Mesenchymal stem cell (in vitro differentiated cells and primary cell): ENCODE data around the gene VARS1.

Experiments used
- DNase-seq: peaks from one replicate; pipeline ENCODE4 v3.0.0-alpha.2; 2013
- H2AFZ ChIP-seq: one replicate; pipeline ENCODE4 v1.6.1; 2013; ENCODE audit warnings: low read depth, mild to moderate bottlenecking, control low read depth, inconsistent platforms, low read length, moderate library complexity
- H2AK5ac ChIP-seq: 2 replicates; pipeline ENCODE4 v1.6.1; 2013; ENCODE audit warnings: low read length, moderate library complexity, mild to moderate bottlenecking, inconsistent platforms; ENCODE audit not compliant: severe bottlenecking
- H2BK120ac ChIP-seq: one replicate; pipeline ENCODE4 v1.6.1; 2013; ENCODE audit warnings: low read depth, mild to moderate bottlenecking, inconsistent platforms, low read length, moderate library complexity
- H2BK12ac ChIP-seq, 2 experiments: one replicate each; pipeline ENCODE4 v1.6.1; 2013; ENCODE audit warnings: inconsistent platforms in 2 of 2, low read length in 2 of 2, mild to moderate bottlenecking in 2 of 2, moderate library complexity in 2 of 2, control low read depth in 1 of 2
- H2BK15ac ChIP-seq: one replicate; pipeline ENCODE4 v1.6.1; 2013; ENCODE audit warnings: mild to moderate bottlenecking, low read depth, inconsistent platforms; ENCODE audit not compliant: poor library complexity, severe bottlenecking
- H2BK5ac ChIP-seq: 2 replicates; pipeline ENCODE4 v1.6.1; 2013; ENCODE audit warnings: low read depth, mild to moderate bottlenecking, low read length, control low read depth, inconsistent platforms; ENCODE audit not compliant: poor library complexity, severe bottlenecking
- H3K14ac ChIP-seq, 2 experiments: one replicate each; pipeline ENCODE4 v1.6.1; 2013; ENCODE audit warnings: inconsistent platforms in 2 of 2, low read length in 2 of 2, control low read depth in 1 of 2, mild to moderate bottlenecking in 1 of 2, moderate library complexity in 1 of 2
- H3K18ac ChIP-seq, 2 experiments: one replicate each; pipeline ENCODE4 v1.6.1; 2013; ENCODE audit warnings: inconsistent platforms in 2 of 2, low read length in 2 of 2, control low read depth in 1 of 2, low read depth in 1 of 2, mild to moderate bottlenecking in 1 of 2
- H3K23ac ChIP-seq, 2 experiments: one replicate each; pipeline ENCODE4 v1.6.1; 2013; ENCODE audit warnings: inconsistent platforms in 2 of 2, low read length in 2 of 2, mild to moderate bottlenecking in 2 of 2, moderate library complexity in 2 of 2, control low read depth in 1 of 2
- H3K27ac ChIP-seq: 2 replicates; pipeline ENCODE4 v1.5.1; 2013; ENCODE audit warnings: mild to moderate bottlenecking, moderate library complexity, low read length, control low read depth, inconsistent platforms; ENCODE audit not compliant: poor library complexity, severe bottlenecking
- H3K27me3 ChIP-seq, 2 experiments: 2 replicates each; pipeline versions ENCODE4 v1.6.1 to v1.7.0; 2013; ENCODE audit warnings: low read length in 2 of 2, mild to moderate bottlenecking in 2 of 2, moderate library complexity in 2 of 2, control low read depth in 1 of 2, inconsistent platforms in 1 of 2; ENCODE audit not compliant: control insufficient read depth in 1 of 2, insufficient read depth in 1 of 2
- H3K36me3 ChIP-seq, 2 experiments: 2 replicates each; pipeline versions ENCODE4 v1.6.1 to v1.7.0; 2013; ENCODE audit warnings: low read length in 2 of 2, control low read depth in 1 of 2, inconsistent platforms in 1 of 2, low read depth in 1 of 2, mild to moderate bottlenecking in 1 of 2; ENCODE audit not compliant: insufficient read depth in 2 of 2, control insufficient read depth in 1 of 2
- H3K4ac ChIP-seq, 2 experiments: one replicate each; pipeline ENCODE4 v1.6.1; 2013; ENCODE audit warnings: inconsistent platforms in 2 of 2, low read length in 2 of 2, mild to moderate bottlenecking in 2 of 2, moderate library complexity in 2 of 2, control low read depth in 1 of 2, low read depth in 1 of 2
- H3K4me1 ChIP-seq: 2 replicates; pipeline ENCODE4 v1.6.1; 2013; ENCODE audit warnings: low read depth, low read length, control low read depth; ENCODE audit not compliant: control insufficient read depth, insufficient read depth
- H3K4me2 ChIP-seq: 2 replicates; pipeline ENCODE4 v1.6.1; 2013; ENCODE audit warnings: low read length, mild to moderate bottlenecking, inconsistent platforms; ENCODE audit not compliant: poor library complexity, severe bottlenecking
- H3K4me3 ChIP-seq, 2 experiments: 2 replicates each; pipeline versions ENCODE4 v1.5.1 to v1.7.0; 2013; ENCODE audit warnings: low read length in 2 of 2, mild to moderate bottlenecking in 2 of 2, control low read depth in 1 of 2, low read depth in 1 of 2; ENCODE audit not compliant: insufficient read depth in 1 of 2
- H3K79me1 ChIP-seq: replicated peaks from 2 replicates; pipeline ENCODE4 v1.6.1; 2013; ENCODE audit warnings: mild to moderate bottlenecking, control low read depth, low read length, inconsistent platforms; ENCODE audit not compliant: poor library complexity, severe bottlenecking
- H3K9ac ChIP-seq: 2 replicates; pipeline ENCODE4 v1.7.0; 2013; ENCODE audit warnings: mild to moderate bottlenecking, low read length, moderate library complexity
- H3K9me3 ChIP-seq: 2 replicates; pipeline ENCODE4 v1.7.0; 2013; ENCODE audit warnings: mild to moderate bottlenecking, low read length; ENCODE audit not compliant: control insufficient read depth
- H4K8ac ChIP-seq: one replicate; pipeline ENCODE4 v1.6.1; 2013; ENCODE audit warnings: inconsistent platforms, mild to moderate bottlenecking, low read length, moderate library complexity
- H4K91ac ChIP-seq: one replicate; pipeline ENCODE4 v1.6.1; 2013; ENCODE audit warnings: mild to moderate bottlenecking, low read length, inconsistent platforms
- WGBS: methylation state at CpG from one replicate; pipeline ENCODE4 v1.1.7; 2013; ENCODE audit warnings: mixed read lengths; 5-methylcytosine and 5-hydroxymethylcytosine counted together

The VARS1 gene

DNA sequence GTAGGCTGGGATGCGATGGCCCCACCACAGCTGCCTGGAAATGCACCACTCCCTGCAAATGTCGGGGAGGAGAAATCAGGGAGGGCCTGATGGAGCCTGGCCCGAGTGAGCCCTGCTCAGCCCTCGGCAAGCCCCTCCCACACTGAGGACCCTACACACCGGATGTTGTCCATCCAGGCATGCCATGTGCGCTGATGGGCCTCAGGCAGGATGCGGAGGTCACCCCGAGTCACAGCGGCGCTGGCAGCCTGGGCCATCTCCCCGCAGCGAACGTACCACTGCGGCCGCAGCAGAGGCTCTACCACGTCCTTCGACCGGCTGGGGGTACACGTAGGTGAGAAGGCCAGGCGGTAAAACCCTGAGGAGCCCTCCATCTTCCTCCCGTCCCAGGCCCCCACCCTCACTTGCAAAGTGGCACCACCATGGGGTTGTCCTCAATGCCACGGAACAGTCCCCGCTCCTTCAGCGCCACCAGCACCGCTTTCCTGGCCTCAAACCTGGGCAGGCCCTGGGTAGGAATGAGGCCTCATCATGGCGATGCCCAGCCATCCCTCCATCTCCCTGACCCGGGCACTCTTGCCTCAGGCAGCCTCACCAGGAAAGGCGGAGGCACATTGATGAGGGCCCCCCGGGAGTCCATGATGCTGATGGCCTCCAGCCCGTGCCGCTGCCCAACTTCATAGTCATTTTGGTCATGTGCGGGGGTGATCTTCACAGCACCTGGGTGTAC, 13.3 kb downstream of the VARS1 start:
- H2BK12ac ChIP-seq: no peak overlapping the region
- H3K4ac ChIP-seq: no peak overlapping the region
- H3K27me3 ChIP-seq: no peaks in the 10 kb centered on the region
- 94% methylated on average over 32 of the region's 32 CpGs for WGBS
- no peak overlapping the region for H3K4me2 ChIP-seq
- no peak overlapping the region for H4K8ac ChIP-seq
- H2AK5ac ChIP-seq: no peak overlapping the region
- DNase-seq: no peak
- no peak overlapping the region for H2AFZ ChIP-seq
- peaks cover 7% of the 10 kb centered on the region for H3K4me1 ChIP-seq
- no peak overlapping the region for H2BK120ac ChIP-seq
- H4K91ac ChIP-seq: no peak overlapping the region
- H3K14ac ChIP-seq: no peak overlapping the region
- H3K36me3 ChIP-seq: peaks cover 82 to 89% of the 10 kb centered on the region in 2 experiments
- H3K18ac ChIP-seq: no peak overlapping the region
- no peak overlapping the region for H3K23ac ChIP-seq
- peaks cover 18% of the 10 kb centered on the region for H3K79me1 ChIP-seq
- H2BK5ac ChIP-seq: no peak overlapping the region
- H3K27ac ChIP-seq: no peak overlapping the region
- H3K9ac ChIP-seq: no peak overlapping the region
- no peak overlapping the region for H3K4me3 ChIP-seq
- H3K9me3 ChIP-seq: no peaks in the 10 kb centered on the region
- no peak overlapping the region for H2BK15ac ChIP-seq

- H3K36me3 ChIP-seq: peaks cover 81 to 87% of the 10 kb centered on the region in 2 experiments
- WGBS: 94% methylated on average over 23 of the region's 23 CpGs
- H3K9ac ChIP-seq: no peak overlapping the region
- H2BK5ac ChIP-seq: no peak overlapping the region
- peaks cover 15% of the 10 kb centered on the region for H3K4me1 ChIP-seq
- H4K91ac ChIP-seq: no peak overlapping the region
- no peaks in the 10 kb centered on the region for H3K9me3 ChIP-seq
- H3K23ac ChIP-seq: no peak overlapping the region
- no peak overlapping the region for H3K27ac ChIP-seq
- H3K4me3 ChIP-seq: no peak overlapping the region
- no peak overlapping the region for H4K8ac ChIP-seq
- no peak overlapping the region for H3K4me2 ChIP-seq
- H3K4ac ChIP-seq: no peak overlapping the region
- no peak overlapping the region for H3K14ac ChIP-seq
- H3K18ac ChIP-seq: no peak overlapping the region
- no peak overlapping the region for H2AK5ac ChIP-seq
- H2BK12ac ChIP-seq: no peak overlapping the region
- no peak overlapping the region for H2BK120ac ChIP-seq
- no peak for DNase-seq
- H3K79me1 ChIP-seq: peaks cover 18% of the 10 kb centered on the region
- H2BK15ac ChIP-seq: no peak overlapping the region
- no peaks in the 10 kb centered on the region for H3K27me3 ChIP-seq
- no peak overlapping the region for H2AFZ ChIP-seq
These were observed 14.1 kb downstream of the VARS1 start for GRCh38 chr6:31781244-31782125.

DNA sequence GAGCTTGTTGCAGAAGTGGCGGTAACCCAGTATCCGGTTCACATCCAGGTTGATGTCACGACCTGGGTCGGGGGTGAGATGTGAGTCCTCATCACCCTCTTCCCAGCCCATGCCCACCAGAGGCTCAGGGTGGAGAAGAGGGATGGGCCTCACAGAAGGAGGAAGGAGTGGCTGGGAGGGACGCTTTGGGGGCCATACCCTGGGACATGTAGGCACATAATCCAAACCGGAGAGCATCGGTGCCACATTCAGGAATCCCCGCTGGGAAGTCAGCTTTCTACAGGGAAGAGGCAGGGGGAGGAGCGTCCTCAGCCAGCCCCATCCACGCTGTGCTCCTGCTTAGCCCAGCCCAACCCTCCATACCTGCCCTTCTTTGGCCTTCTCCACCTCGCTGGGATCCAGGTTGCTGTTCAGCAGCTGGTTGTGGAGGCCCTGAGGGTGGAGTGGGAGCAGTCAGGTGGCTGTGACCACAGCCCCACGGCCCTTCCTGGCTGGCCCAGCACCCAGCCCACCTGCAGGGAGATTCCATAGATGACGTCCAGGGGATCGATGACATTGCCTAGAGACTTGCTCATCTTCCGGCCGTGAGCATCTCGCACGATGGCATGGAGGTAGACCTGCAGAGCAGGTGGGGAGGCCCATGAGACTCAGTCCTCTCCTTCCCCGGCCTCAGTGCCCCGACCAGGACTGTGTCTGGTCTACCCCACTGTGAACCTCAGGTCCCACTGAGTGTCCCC, 14.9 kb downstream of the VARS1 start:
- no peak overlapping the region for H3K9ac ChIP-seq
- DNase-seq: no peak
- H3K36me3 ChIP-seq: peaks cover 75 to 82% of the 10 kb centered on the region in 2 experiments
- no peaks in the 10 kb centered on the region for H3K27me3 ChIP-seq
- H3K14ac ChIP-seq: no peak overlapping the region
- H4K91ac ChIP-seq: no peak overlapping the region
- H3K23ac ChIP-seq: no peak overlapping the region
- H2BK120ac ChIP-seq: no peak overlapping the region
- no peak overlapping the region for H2BK12ac ChIP-seq
- H3K79me1 ChIP-seq: peaks cover 18% of the 10 kb centered on the region
- no peak overlapping the region for H3K27ac ChIP-seq
- H2AK5ac ChIP-seq: no peak overlapping the region
- H3K4ac ChIP-seq: no peak overlapping the region
- no peak overlapping the region for H3K4me3 ChIP-seq
- H3K9me3 ChIP-seq: no peaks in the 10 kb centered on the region
- H4K8ac ChIP-seq: no peak overlapping the region
- H3K4me2 ChIP-seq: no peak overlapping the region
- no peak overlapping the region for H3K18ac ChIP-seq
- H2AFZ ChIP-seq: no peak overlapping the region
- H3K4me1 ChIP-seq: peaks cover 16% of the 10 kb centered on the region
- 92% methylated on average over 20 of the region's 20 CpGs for WGBS
- H2BK15ac ChIP-seq: no peak overlapping the region
- no peak overlapping the region for H2BK5ac ChIP-seq

GRCh38 chr6:31779908-31780307, 15.6 kb downstream of the VARS1 start:
- Histone ChIP-seq H2BK5ac (no peak overlapping the region), H2BK15ac (no peak overlapping the region), H3K36me3 (peaks cover 67 to 75% of the 10 kb centered on the region in 2 experiments), H2BK120ac (no peak overlapping the region), H2AK5ac (no peak overlapping the region), H3K4ac (no peak overlapping the region), H3K9ac (no peak overlapping the region), H3K9me3 (no peaks in the 10 kb centered on the region), H4K8ac (no peak overlapping the region), H3K23ac (no peak overlapping the region), H3K27me3 (no peaks in the 10 kb centered on the region), H3K18ac (no peak overlapping the region), H3K27ac (no peak overlapping the region), H3K79me1 (peaks cover 10% of the 10 kb centered on the region), H2AFZ (no peak overlapping the region), H4K91ac (no peak overlapping the region), H3K4me3 (no peak overlapping the region), H3K14ac (no peak overlapping the region), H2BK12ac (no peak overlapping the region), H3K4me2 (no peak overlapping the region), H3K4me1 (peaks cover 16% of the 10 kb centered on the region)
- DNase-seq: no peak
- WGBS: 99% methylated on average over 10 of the region's 10 CpGs
